RWPE1 (cell line): ENCODE data around the gene RRAD.
"Not testable (repeated sequence)": the region's sequence is repeated elsewhere in the genome, so short reads cannot be mapped to it uniquely, and the experiment has no call there.

Experiments
- CTCF ChIA-PET: fragments of 350-600 bp; sonication (Branson Sonifier 250); formaldehyde crosslinking; extraction: SDS; loops from one replicate; lab custom pipeline; 2021; lab: Yijun Ruan, JAX
- POLR2A ChIA-PET: fragments of 400-600 bp; formaldehyde crosslinking; extraction: SDS; loops from one replicate; lab custom pipeline; 2020; ENCODE audit warnings: antibody characterized with exemption; ENCODE audit not compliant: low non-redundant PET; lab: Yijun Ruan, JAX
- DNase-seq: peaks from one replicate; pipeline ENCODE4 v3.0.0; 2012; ENCODE audit warnings: low spot score
- H3K27ac ChIP-seq: fragments of 450-650 bp; 2 replicates; pipeline ENCODE4 v1.5.1; 2017
- CTCF ChIP-seq: fragments of 450-650 bp; conservative IDR thresholded peaks from 2 replicates; pipeline ENCODE4 v1.5.1; 2017; ENCODE audit warnings: low read depth, mild to moderate bottlenecking

Gene RRAD

GRCh38 chr16:66947302-66948065 is 22.1 kb upstream of the RRAD start:
- ChIA-PET POLR2A (no interaction called here), CTCF (interaction anchor here (0.6 to 1.5 kb wide), 5 partner anchors 67 to 405 kb away, joined by 3 to 6 read pairs (median 3); no protein-coding TSS in a partner anchor)
- peak; percentile 90 for DNase-seq
- H3K27ac ChIP-seq, result peak overlapping the region; percentile 82
- peak; percentile 89 for TF ChIP-seq CTCF

GRCh38 chr16:66946974-66947301 is 21.6 kb upstream of the RRAD start:
- no peak for TF ChIP-seq CTCF
- ChIA-PET POLR2A (no interaction called here), CTCF (interaction anchor here (0.6 to 1.5 kb wide), 4 partner anchors 68 to 406 kb away, joined by 3 to 6 read pairs (median 3); no protein-coding TSS in a partner anchor)
- no peak for DNase-seq
- H3K27ac ChIP-seq, result no peak overlapping the region

GRCh38 chr16:66946541-66946940 is 21.2 kb upstream of the RRAD start:
- CTCF ChIA-PET, result interaction anchor here (0.6 to 1.5 kb wide), 4 partner anchors 68 to 239 kb away, joined by 3 to 7 read pairs (median 4); no protein-coding TSS in a partner anchor
- no peak for DNase-seq
- H3K27ac ChIP-seq, result 0 out of 2 replicates have a peak overlapping the region, but pooled peaks have one; percentile 4
- POLR2A ChIA-PET, result no interaction called here
- TF ChIP-seq CTCF, result no peak

GRCh38 chr16:66945939-66946338 is 20.6 kb upstream of the RRAD start:
- no peak for TF ChIP-seq CTCF
- CTCF ChIA-PET, result interaction anchor here (0.6 to 1.0 kb wide), 4 partner anchors 50 to 239 kb away, joined by 3 to 7 read pairs (median 4); no protein-coding TSS in a partner anchor
- peak overlapping the region; percentile 42; the same call in 1 of the 2 replicates for H3K27ac ChIP-seq
- DNase-seq, result no peak
- POLR2A ChIA-PET, result no interaction called here

GRCh38 chr16:66944971-66945370 is 19.6 kb upstream of the RRAD start:
- POLR2A ChIA-PET, DNase-seq: not testable (repeated sequence)
- peak overlapping the region; percentile 42 for H3K27ac ChIP-seq
- CTCF ChIA-PET, result interaction anchor here (1.0 to 2.7 kb wide), 2 partner anchors 9 to 49 kb away, joined by 4 to 6 read pairs; no protein-coding TSS in a partner anchor

- POLR2A ChIA-PET, result interaction anchor here (0.6 kb wide), 1 partner anchor 8 kb away, joined by 3 read pairs; no protein-coding TSS in a partner anchor
- H3K27ac ChIP-seq, result peak overlapping the region; percentile 42
Observed at GRCh38 chr16:66944054-66944441, 18.7 kb upstream of the RRAD start.

More at GRCh38 chr16:66944054-66944441, 18.7 kb upstream of the RRAD start:
- DNase-seq, result no peak
- TF ChIP-seq CTCF, result no peak
- CTCF ChIA-PET, result interaction anchor here (2.7 kb wide), 1 partner anchor 10 kb away, joined by 6 read pairs; no protein-coding TSS in a partner anchor
